ENCODE results near the gene MAD1L1. TPM values are rescaled to one million over a fixed set of nuclear protein-coding genes. Genes with fewer than 3 reads are reported as not detected.

MAD1L1 gene
- total and polyA plus RNA-seq, 8 donors, result 21.4 to 58.8 (median 22.5) TPM

DNA sequence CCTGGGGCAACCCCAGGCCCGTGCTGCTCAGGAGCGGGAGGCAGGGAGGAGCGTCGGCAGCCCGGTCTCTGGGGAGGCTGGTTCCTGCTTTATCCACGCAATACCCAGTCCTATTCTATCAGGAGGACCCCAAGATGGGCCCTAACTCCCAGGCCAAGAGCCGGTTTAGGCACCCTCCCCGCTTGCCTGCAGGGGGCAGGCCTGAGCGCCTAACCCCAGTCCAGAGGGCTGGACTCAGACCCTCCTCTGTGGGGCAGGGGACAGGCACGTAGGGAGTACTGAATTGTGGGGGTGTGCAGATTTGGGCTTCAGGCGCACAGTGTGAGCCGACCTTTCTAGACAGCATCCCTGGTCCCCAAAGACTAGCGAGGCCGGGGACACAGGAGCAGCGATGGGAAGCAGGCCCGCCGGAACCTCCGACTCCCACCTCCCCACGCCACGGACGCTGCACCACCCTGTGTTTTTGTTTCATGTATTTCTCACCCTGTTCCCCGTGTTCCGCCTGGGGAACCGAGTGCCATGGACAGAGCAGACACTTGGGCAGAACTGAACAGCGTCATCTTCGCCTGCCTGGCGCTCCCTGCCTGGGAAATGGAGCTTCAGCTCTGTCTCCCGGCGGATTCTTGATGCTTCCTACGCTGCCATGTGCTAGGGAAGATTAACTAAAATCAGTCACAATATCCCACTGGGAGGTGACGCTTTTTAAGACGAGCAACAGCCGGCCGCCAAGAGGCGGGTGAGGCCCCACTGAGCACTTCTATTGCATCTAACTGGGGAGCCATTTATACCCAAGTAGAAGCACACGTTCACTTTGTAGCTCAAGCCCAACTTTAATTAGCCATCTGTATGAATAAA is 14.6 kb upstream of the MAD1L1 start:
- H3K4me1 ChIP-seq, result peaks cover 14 to 42% of the 10 kb centered on the region in 2 donors
- H3K9me3 ChIP-seq, result no peaks in the 10 kb centered on the region
- intact Hi-C loops (cut with DNase I), result loop anchor here in 1 of 2 donors (10.0 kb wide), 2 partner anchors 67 to 97 kb away; partner anchors contain the start of gene SNX8
- ATAC-seq (peak; percentile 31), DNase-seq (peak in 2 of 4 donors; percentile 18 to 76)
- H3K4me3 ChIP-seq, result no peak overlapping the region
- TF ChIP-seq, protein P1, sequence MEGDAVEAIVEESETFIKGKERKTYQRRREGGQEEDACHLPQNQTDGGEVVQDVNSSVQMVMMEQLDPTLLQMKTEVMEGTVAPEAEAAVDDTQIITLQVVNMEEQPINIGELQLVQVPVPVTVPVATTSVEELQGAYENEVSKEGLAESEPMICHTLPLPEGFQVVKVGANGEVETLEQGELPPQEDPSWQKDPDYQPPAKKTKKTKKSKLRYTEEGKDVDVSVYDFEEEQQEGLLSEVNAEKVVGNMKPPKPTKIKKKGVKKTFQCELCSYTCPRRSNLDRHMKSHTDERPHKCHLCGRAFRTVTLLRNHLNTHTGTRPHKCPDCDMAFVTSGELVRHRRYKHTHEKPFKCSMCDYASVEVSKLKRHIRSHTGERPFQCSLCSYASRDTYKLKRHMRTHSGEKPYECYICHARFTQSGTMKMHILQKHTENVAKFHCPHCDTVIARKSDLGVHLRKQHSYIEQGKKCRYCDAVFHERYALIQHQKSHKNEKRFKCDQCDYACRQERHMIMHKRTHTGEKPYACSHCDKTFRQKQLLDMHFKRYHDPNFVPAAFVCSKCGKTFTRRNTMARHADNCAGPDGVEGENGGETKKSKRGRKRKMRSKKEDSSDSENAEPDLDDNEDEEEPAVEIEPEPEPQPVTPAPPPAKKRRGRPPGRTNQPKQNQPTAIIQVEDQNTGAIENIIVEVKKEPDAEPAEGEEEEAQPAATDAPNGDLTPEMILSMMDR (IDR thresholded peaks at IDR 0.05), result peak; percentile 49 to 66
- peaks cover 0 to 11% of the 10 kb centered on the region in 2 donors for H3K36me3 ChIP-seq
- no peaks in the 10 kb centered on the region for H3K27me3 ChIP-seq
- no peak overlapping the region for H3K27ac ChIP-seq

- TF ChIP-seq, protein P1 (IDR thresholded peaks at IDR 0.05), result no peak
- intact Hi-C loops (cut with DNase I), result loop anchor here in 1 of 2 donors (10.0 kb wide), 2 partner anchors 69 to 99 kb away; partner anchors contain the start of gene SNX8
- Histone ChIP-seq H3K27ac (no peak overlapping the region), H3K4me3 (no peak overlapping the region), H3K9me3 (no peaks in the 10 kb centered on the region), H3K27me3 (no peaks in the 10 kb centered on the region), H3K36me3 (peaks cover 0 to 6% of the 10 kb centered on the region in 2 donors), H3K4me1 (peaks cover 16 to 49% of the 10 kb centered on the region in 2 donors)
- peak; percentile 7 for ATAC-seq
- DNase-seq, result peak in 3 of 4 donors; percentile 19 to 80 (median 69)
These were observed 13.3 kb upstream of the MAD1L1 start for GRCh38 chr7:2245883-2246675.

GRCh38 chr7:2244404-2244995 is 11.8 kb upstream of the MAD1L1 start:
- no peaks in the 10 kb centered on the region for H3K27me3 ChIP-seq
- peaks cover 0 to 2% of the 10 kb centered on the region in 2 donors for H3K36me3 ChIP-seq
- DNase-seq, result peak in 1 of 4 donors; percentile 62
- peaks cover 21 to 53% of the 10 kb centered on the region in 2 donors for H3K4me1 ChIP-seq
- ATAC-seq, result no peak
- TF ChIP-seq, protein P1 (IDR thresholded peaks at IDR 0.05), result no peak
- no peaks in the 10 kb centered on the region for H3K9me3 ChIP-seq
- intact Hi-C loops (cut with DNase I), result loop anchor here in 1 of 2 donors (10.0 kb wide), 2 partner anchors 70 to 100 kb away; partner anchors contain the start of gene SNX8
- H3K4me3 ChIP-seq, result no peak overlapping the region
- H3K27ac ChIP-seq, result no peak overlapping the region

DNA sequence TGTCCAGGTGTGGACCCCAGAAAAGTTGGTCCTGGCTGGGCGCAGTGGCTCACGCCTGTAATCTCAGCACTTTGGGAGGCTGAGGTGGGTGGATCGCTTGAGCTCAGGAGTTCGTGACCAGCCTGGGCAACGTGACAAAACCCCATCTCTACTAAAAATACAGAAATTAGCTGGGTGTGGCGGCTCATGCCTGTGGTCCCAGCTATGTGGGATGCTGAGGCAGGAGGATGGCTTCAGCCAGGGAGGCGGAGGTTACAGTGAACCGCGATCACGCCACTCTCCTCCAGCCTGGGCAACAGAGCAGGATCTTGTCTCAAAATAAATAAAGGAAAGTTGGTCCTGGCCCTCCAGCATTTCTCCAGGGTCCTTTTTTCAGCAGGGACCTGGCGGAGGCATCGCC is 10.7 kb upstream of the MAD1L1 start:
- TF ChIP-seq, protein P1 (IDR thresholded peaks at IDR 0.05), result no peak
- Histone ChIP-seq H3K36me3 (peaks cover 0 to 12% of the 10 kb centered on the region in 2 donors), H3K4me3 (no peak overlapping the region), H3K9me3 (no peaks in the 10 kb centered on the region), H3K27ac (no peak overlapping the region), H3K4me1 (peaks cover 14 to 43% of the 10 kb centered on the region in 2 donors), H3K27me3 (no peaks in the 10 kb centered on the region)
- intact Hi-C loops (cut with DNase I), result loop anchor here in 1 of 2 donors (10.0 kb wide), 2 partner anchors 71 to 101 kb away; partner anchors contain the start of gene SNX8
- peak in 1 of 4 donors; percentile 43 for DNase-seq
- ATAC-seq, result no peak

Data from left lung (tissue), 10 donors.